CD4-positive, alpha-beta T cell (primary cell): ENCODE results near the gene CAND1. TPM values are rescaled to one million over a fixed set of nuclear protein-coding genes. Genes with fewer than 3 reads are reported as not detected.
"Not testable (repeated sequence)": the region's sequence is repeated elsewhere in the genome, so short reads cannot be mapped to it uniquely, and the experiment has no call there.

Experiments used
- ATAC-seq: fragments of 200-7000 bp; cut with Tn5 transposase; one replicate; pipeline ENCODE4 v1.10.0; 2022; ENCODE audit warnings: mild to moderate bottlenecking; ENCODE audit not compliant: poor library complexity
- CTCF ChIA-PET: fragments of 350-600 bp; sonication (Branson Sonifier 250); formaldehyde crosslinking; loops from one replicate; lab custom pipeline; 2021; ENCODE audit warnings: antibody characterized with exemption, inconsistent platforms; lab: Charles Lee
- POLR2A ChIA-PET: fragments of 350-600 bp; sonication (Branson Sonifier 250); formaldehyde crosslinking; loops from one replicate; lab custom pipeline; 2021; ENCODE audit warnings: antibody characterized with exemption, inconsistent platforms; lab: Charles Lee
- DNase-seq, 14 experiments: peaks; one replicate each; pipeline ENCODE4 v3.0.0-alpha.2; 2013 to 2020; ENCODE audit warnings: mixed read lengths in 2 of 14
- H3K27ac ChIP-seq, 2 donors: one replicate each; pipeline versions ENCODE4 v1.5.1 to v1.7.0; 2013; ENCODE audit warnings: low read length in 2 of 2, low read depth in 1 of 2, mild to moderate bottlenecking in 1 of 2
- H3K27me3 ChIP-seq, 2 experiments: 1 replicate in 1 of 2; 2 replicates in 1 of 2; pipeline versions ENCODE4 v1.6.1 to v1.7.0; 2013; ENCODE audit warnings: low read length in 2 of 2, control low read depth in 1 of 2, mild to moderate bottlenecking in 1 of 2, moderate library complexity in 1 of 2; ENCODE audit not compliant: insufficient read depth in 2 of 2, control insufficient read depth in 1 of 2
- H3K36me3 ChIP-seq: one replicate; pipeline ENCODE4 v1.6.1; 2013; ENCODE audit warnings: low read length, control low read depth; ENCODE audit not compliant: insufficient read depth
- H3K4me1 ChIP-seq: one replicate; pipeline ENCODE4 v1.6.1; 2013; ENCODE audit warnings: low read length, control low read depth; ENCODE audit not compliant: insufficient read depth
- H3K4me3 ChIP-seq: one replicate; pipeline ENCODE4 v1.5.1; 2013; ENCODE audit warnings: mild to moderate bottlenecking, low read length, moderate library complexity
- H3K9me3 ChIP-seq, 2 experiments: 1 replicate in 1 of 2; 2 replicates in 1 of 2; pipeline versions ENCODE4 v1.6.1 to v1.7.0; 2013; ENCODE audit warnings: low read length in 2 of 2, mild to moderate bottlenecking in 2 of 2, control low read depth in 1 of 2, moderate library complexity in 1 of 2; ENCODE audit not compliant: control insufficient read depth in 1 of 2, insufficient read depth in 1 of 2
- H3K27ac Mint-ChIP-seq: one replicate; pipeline ENCODE4 v1.8.0; 2020; ENCODE audit warnings: mixed read lengths
- H3K27me3 Mint-ChIP-seq: one replicate; pipeline ENCODE4 v1.8.0; 2021; ENCODE audit warnings: mixed read lengths
- H3K36me3 Mint-ChIP-seq: one replicate; pipeline ENCODE4 v1.8.0; 2021; ENCODE audit warnings: low read depth, mixed read lengths
- H3K4me1 Mint-ChIP-seq: one replicate; pipeline ENCODE4 v1.8.0; 2021; ENCODE audit warnings: low read depth, mixed read lengths
- H3K4me3 Mint-ChIP-seq: one replicate; pipeline ENCODE4 v1.8.0; 2020; ENCODE audit warnings: mild to moderate bottlenecking, mixed read lengths
- H3K9me3 Mint-ChIP-seq: one replicate; pipeline ENCODE4 v1.8.0; 2020; ENCODE audit warnings: mixed read lengths
- intact Hi-C, 2 experiments: fragments of 100-400 bp; cut with DNase I in 1 of 2; cut with micrococcal nuclease in 1 of 2; formaldehyde crosslinking; loops; one replicate each; pipeline versions ENCODE4 v1.15.1 to v1.9.0; 2023 to 2025; cut with DNase I, micrococcal nuclease
- total RNA-seq, 174 experiments: library from RNA in 2 of 174; stranded (reverse) in 2 of 174; gene quantifications; one replicate each; pipeline ENCODE4 v1.2.3 and lab custom pipeline; 2021 to 2026
- TF ChIP-seq, protein P1 (sequence below): fragments of 200-600 bp; IDR thresholded peaks from one replicate; pipeline ENCODE4 v1.8.0; 2022; ENCODE audit warnings: antibody characterized with exemption, mild to moderate bottlenecking

Gene CAND1
- total RNA-seq, 2 experiments from 2014 or later = 118 to 124 TPM

- no peaks in the 10 kb centered on the region for H3K27me3 Mint-ChIP-seq
- Histone ChIP-seq H3K9me3 (peaks cover 11 to 18% of the 10 kb centered on the region in 2 experiments), H3K4me3 (no peak overlapping the region), H3K27ac (no peak overlapping the region), H3K27me3 (no peaks in the 10 kb centered on the region), H3K36me3 (no peaks in the 10 kb centered on the region), H3K4me1 (no peaks in the 10 kb centered on the region)
- H3K4me1 Mint-ChIP-seq = no peaks in the 10 kb centered on the region
- ATAC-seq (no peak), DNase-seq (no peak)
- H3K4me3 Mint-ChIP-seq = no peak overlapping the region
- H3K27ac Mint-ChIP-seq = no peak overlapping the region
- peaks cover 48% of the 10 kb centered on the region for H3K36me3 Mint-ChIP-seq
- peaks cover 31% of the 10 kb centered on the region for H3K9me3 Mint-ChIP-seq
- intact Hi-C loops = no loop called here
- TF ChIP-seq, protein P1, sequence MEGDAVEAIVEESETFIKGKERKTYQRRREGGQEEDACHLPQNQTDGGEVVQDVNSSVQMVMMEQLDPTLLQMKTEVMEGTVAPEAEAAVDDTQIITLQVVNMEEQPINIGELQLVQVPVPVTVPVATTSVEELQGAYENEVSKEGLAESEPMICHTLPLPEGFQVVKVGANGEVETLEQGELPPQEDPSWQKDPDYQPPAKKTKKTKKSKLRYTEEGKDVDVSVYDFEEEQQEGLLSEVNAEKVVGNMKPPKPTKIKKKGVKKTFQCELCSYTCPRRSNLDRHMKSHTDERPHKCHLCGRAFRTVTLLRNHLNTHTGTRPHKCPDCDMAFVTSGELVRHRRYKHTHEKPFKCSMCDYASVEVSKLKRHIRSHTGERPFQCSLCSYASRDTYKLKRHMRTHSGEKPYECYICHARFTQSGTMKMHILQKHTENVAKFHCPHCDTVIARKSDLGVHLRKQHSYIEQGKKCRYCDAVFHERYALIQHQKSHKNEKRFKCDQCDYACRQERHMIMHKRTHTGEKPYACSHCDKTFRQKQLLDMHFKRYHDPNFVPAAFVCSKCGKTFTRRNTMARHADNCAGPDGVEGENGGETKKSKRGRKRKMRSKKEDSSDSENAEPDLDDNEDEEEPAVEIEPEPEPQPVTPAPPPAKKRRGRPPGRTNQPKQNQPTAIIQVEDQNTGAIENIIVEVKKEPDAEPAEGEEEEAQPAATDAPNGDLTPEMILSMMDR = no peak
- CTCF ChIA-PET = interaction anchor here (1.0 kb wide), 1 partner anchor 16 kb away, joined by 4 read pairs; no protein-coding TSS in a partner anchor
- POLR2A ChIA-PET = no interaction called here
These were observed 70.4 kb downstream of the CAND1 start for GRCh38 chr12:67339530-67339929.

DNA sequence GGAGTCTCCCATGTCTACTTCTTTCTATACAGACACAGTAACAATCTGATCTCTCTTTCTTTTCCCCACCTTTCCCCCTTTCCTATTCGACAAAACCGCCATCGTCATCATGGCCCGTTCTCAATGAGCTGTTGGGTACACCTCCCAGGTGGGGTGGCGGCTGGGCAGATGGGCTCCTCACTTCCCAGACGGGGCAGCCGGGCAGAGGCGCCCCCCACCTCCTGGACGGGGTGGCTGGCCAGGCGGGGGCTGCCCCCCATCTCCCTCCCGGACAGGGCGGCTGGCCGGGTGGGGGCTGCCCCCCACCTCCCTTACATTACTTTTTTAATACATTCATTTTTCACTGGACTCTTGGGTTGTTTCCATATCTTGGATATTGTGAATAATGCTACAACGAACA lies 71.9 kb downstream of the CAND1 start:
- H3K9me3 ChIP-seq = peaks cover 8 to 18% of the 10 kb centered on the region in 2 experiments
- H3K4me1 Mint-ChIP-seq, H3K4me3 Mint-ChIP-seq, POLR2A ChIA-PET, H3K27me3 ChIP-seq, H3K27ac Mint-ChIP-seq, H3K4me1 ChIP-seq, H3K36me3 ChIP-seq, DNase-seq, intact Hi-C loops, ATAC-seq, H3K4me3 ChIP-seq, CTCF ChIA-PET, H3K27ac ChIP-seq, H3K27me3 Mint-ChIP-seq: not testable (repeated sequence)
- Mint-ChIP-seq H3K9me3 (peaks cover 31% of the 10 kb centered on the region), H3K36me3 (peaks cover 48% of the 10 kb centered on the region)

DNA sequence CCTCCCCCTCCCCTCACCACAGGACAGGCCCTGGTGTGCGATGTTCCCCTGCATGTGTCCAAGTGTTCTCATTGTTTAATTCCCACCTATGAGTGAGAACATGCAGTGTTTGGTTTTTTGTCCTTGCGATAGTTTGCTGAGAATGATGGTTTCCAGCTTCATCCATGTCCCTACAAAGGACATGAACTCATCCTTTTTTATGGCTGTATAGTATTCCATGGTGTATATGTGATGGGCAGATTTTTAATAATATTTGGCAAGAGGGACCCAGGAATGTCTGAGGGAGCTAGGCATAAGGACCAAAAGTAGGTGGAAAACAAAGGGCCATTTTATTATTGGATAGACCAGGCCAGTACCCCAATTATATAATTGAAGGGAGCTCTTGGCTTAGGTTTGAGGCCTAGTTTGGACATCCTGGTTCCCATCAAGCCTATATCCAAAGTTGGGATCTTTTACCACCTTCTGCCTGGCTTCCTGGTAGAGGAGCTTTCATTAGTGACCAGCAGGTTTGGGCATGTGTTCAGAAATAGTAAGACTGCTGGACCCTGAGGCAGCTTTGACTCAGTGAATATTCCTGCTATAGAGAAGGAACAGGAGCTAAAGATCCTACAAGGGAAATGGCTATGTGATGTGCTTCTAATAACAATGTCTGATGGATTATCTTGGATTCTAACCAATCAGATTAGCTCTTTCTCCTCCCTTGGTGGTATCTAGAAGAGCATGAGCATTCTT lies 76.0 kb downstream of the CAND1 start:
- no peak overlapping the region for H3K27ac Mint-ChIP-seq
- intact Hi-C loops = no loop called here
- CTCF ChIA-PET = interaction anchor here (1.3 kb wide), 1 partner anchor 598 kb away, joined by 3 read pairs; no protein-coding TSS in a partner anchor

More for the DNA sequence above, 76.0 kb downstream of the CAND1 start:
- DNase-seq (no peak), ATAC-seq (no peak)
- Histone ChIP-seq H3K4me3 (no peak overlapping the region), H3K4me1 (no peaks in the 10 kb centered on the region), H3K27me3 (no peaks in the 10 kb centered on the region), H3K36me3 (no peaks in the 10 kb centered on the region), H3K27ac (no peak overlapping the region), H3K9me3 (peaks cover 0 to 4% of the 10 kb centered on the region in 2 experiments)
- Mint-ChIP-seq H3K9me3 (peaks cover 10% of the 10 kb centered on the region), H3K36me3 (peaks cover 18% of the 10 kb centered on the region), H3K27me3 (no peaks in the 10 kb centered on the region), H3K4me1 (no peaks in the 10 kb centered on the region), H3K4me3 (no peak overlapping the region)
- TF ChIP-seq, protein P1 = no peak
- POLR2A ChIA-PET = interaction anchor here (0.6 kb wide), 1 partner anchor 295 kb away, joined by 3 read pairs; no protein-coding TSS in a partner anchor
